ENCODE results near the gene ACAD10. TPM values are rescaled to one million over a fixed set of nuclear protein-coding genes. Genes with fewer than 3 reads are reported as not detected.
"Not testable (repeated sequence)": the region's sequence is repeated elsewhere in the genome, so short reads cannot be mapped to it uniquely, and the experiment has no call there.

Gene ACAD10
- polyA plus RNA-seq, 1 experiment = 17.0 TPM

- CTCF ChIA-PET = interaction anchor here (2.6 kb wide), 1 partner anchor 53 kb away, joined by 13 read pairs; no protein-coding TSS in a partner anchor
These were observed 74.1 kb downstream of the ACAD10 start for GRCh38 chr12:111759991-111760390.

GRCh38 chr12:111761099-111761498 is 75.2 kb downstream of the ACAD10 start:
- Histone ChIP-seq H3K4me3 (ENCODE audit: low read depth, low read length) (no peak overlapping the region), H3K9me3 (ENCODE audit: control insufficient read depth, insufficient read depth, low read length) (no peaks in the 10 kb centered on the region), H3K27ac (ENCODE audit: low read depth, low read length) (no peak overlapping the region), H3K27me3 (ENCODE audit: control insufficient read depth, insufficient read depth, low read length) (no peaks in the 10 kb centered on the region)
- ChIA-PET CTCF (interaction anchor here (2.6 kb wide), 1 partner anchor 52 kb away, joined by 13 read pairs; no protein-coding TSS in a partner anchor), POLR2A (interaction anchor here (0.6 kb wide), 1 partner anchor 579 kb away, joined by 3 read pairs; no protein-coding TSS in a partner anchor)
- TF ChIP-seq CTCF (IDR thresholded peaks at IDR 0.05; ENCODE audit: low read depth, low read length) = no peak
- no peak for DNase-seq (ENCODE audit: low read depth, low spot score)

More at GRCh38 chr12:111759991-111760390, 74.1 kb downstream of the ACAD10 start:
- TF ChIP-seq CTCF (IDR thresholded peaks at IDR 0.05; ENCODE audit: low read depth, low read length) = no peak
- Histone ChIP-seq H3K4me3 (ENCODE audit: low read depth, low read length) (no peak overlapping the region), H3K9me3 (ENCODE audit: control insufficient read depth, insufficient read depth, low read length) (no peaks in the 10 kb centered on the region), H3K27ac (ENCODE audit: low read depth, low read length) (no peak overlapping the region), H3K27me3 (ENCODE audit: control insufficient read depth, insufficient read depth, low read length) (no peaks in the 10 kb centered on the region)
- POLR2A ChIA-PET = no interaction called here
- DNase-seq (ENCODE audit: low read depth, low spot score) = no peak

GRCh38 chr12:111761706-111762105 is 75.9 kb downstream of the ACAD10 start:
- Histone ChIP-seq H3K9me3 (ENCODE audit: control insufficient read depth, insufficient read depth, low read length) (no peaks in the 10 kb centered on the region), H3K27me3 (ENCODE audit: control insufficient read depth, insufficient read depth, low read length) (no peaks in the 10 kb centered on the region), H3K27ac (ENCODE audit: low read depth, low read length) (no peak overlapping the region), H3K4me3 (ENCODE audit: low read depth, low read length) (no peak overlapping the region)
- ChIA-PET POLR2A (no interaction called here), CTCF (no interaction called here)
- TF ChIP-seq CTCF (IDR thresholded peaks at IDR 0.05; ENCODE audit: low read depth, low read length) = no peak
- DNase-seq (ENCODE audit: low read depth, low spot score) = no peak

- CTCF ChIA-PET = interaction anchor here (1.8 kb wide), 1 partner anchor 49 kb away, joined by 11 read pairs; no protein-coding TSS in a partner anchor
These were observed 77.7 kb downstream of the ACAD10 start for GRCh38 chr12:111763552-111763951.

GRCh38 chr12:111764120-111764821 is 78.4 kb downstream of the ACAD10 start:
- Histone ChIP-seq H3K27me3 (ENCODE audit: control insufficient read depth, insufficient read depth, low read length) (no peaks in the 10 kb centered on the region), H3K9me3 (ENCODE audit: control insufficient read depth, insufficient read depth, low read length) (no peaks in the 10 kb centered on the region), H3K27ac (ENCODE audit: low read depth, low read length) (no peak overlapping the region), H3K4me3 (ENCODE audit: low read depth, low read length) (no peak overlapping the region)
- TF ChIP-seq CTCF (IDR thresholded peaks at IDR 0.05; ENCODE audit: low read depth, low read length) = no peak
- POLR2A ChIA-PET = interaction anchor here (0.7 kb wide), 1 partner anchor 26 kb away, joined by 5 read pairs; no protein-coding TSS in a partner anchor
- CTCF ChIA-PET = interaction anchor here (0.7 to 1.8 kb wide), 3 partner anchors 10 to 49 kb away, joined by 3 to 11 read pairs (median 3); no protein-coding TSS in a partner anchor
- no peak for DNase-seq (ENCODE audit: low read depth, low spot score)

More at GRCh38 chr12:111763552-111763951, 77.7 kb downstream of the ACAD10 start:
- POLR2A ChIA-PET = interaction anchor here (0.7 kb wide), 1 partner anchor 27 kb away, joined by 5 read pairs; no protein-coding TSS in a partner anchor
- H3K27me3 ChIP-seq (ENCODE audit: control insufficient read depth, insufficient read depth, low read length); DNase-seq (ENCODE audit: low read depth, low spot score); H3K4me3 ChIP-seq (ENCODE audit: low read depth, low read length); H3K9me3 ChIP-seq (ENCODE audit: control insufficient read depth, insufficient read depth, low read length); H3K27ac ChIP-seq (ENCODE audit: low read depth, low read length): not testable (repeated sequence)

Data from AG04450 (cell line).